ENCODE data around the gene CELF4.

CELF4 gene

DNA sequence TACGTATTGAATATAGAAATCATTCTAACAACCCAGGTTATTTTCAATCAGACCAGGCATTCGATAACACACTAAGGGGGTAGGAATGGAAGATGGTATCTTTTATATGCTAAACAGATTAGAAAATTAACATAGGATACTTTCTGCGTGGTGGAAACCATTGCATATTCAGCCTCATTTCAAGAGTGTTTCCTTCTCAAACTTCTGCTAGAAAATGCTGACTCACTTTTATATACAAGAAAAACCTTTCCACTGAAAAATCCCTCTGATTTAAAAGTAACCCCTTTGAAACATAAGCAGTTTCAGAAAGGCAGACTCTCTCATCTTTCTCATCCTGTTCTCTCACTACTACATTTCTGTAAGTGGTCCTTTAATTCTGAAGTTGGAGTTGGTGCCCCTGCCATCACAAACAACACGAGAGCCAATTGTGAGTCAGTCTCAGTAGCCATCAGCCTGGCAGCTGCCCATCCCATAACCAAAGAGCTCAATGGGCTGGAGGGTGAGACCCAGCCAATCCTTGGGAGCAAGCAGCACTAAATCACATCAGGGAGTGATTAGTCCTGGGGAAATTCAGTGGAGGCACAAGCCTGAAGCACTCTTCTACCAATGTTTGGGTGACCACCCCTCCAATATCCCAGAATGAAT is 343.1 kb downstream of the CELF4 start:
- no peak overlapping the region for H3K27ac ChIP-seq
- TF ChIP-seq ZFX (IDR thresholded peaks at IDR 0.05), result no peak
- TF ChIP-seq, protein P1, sequence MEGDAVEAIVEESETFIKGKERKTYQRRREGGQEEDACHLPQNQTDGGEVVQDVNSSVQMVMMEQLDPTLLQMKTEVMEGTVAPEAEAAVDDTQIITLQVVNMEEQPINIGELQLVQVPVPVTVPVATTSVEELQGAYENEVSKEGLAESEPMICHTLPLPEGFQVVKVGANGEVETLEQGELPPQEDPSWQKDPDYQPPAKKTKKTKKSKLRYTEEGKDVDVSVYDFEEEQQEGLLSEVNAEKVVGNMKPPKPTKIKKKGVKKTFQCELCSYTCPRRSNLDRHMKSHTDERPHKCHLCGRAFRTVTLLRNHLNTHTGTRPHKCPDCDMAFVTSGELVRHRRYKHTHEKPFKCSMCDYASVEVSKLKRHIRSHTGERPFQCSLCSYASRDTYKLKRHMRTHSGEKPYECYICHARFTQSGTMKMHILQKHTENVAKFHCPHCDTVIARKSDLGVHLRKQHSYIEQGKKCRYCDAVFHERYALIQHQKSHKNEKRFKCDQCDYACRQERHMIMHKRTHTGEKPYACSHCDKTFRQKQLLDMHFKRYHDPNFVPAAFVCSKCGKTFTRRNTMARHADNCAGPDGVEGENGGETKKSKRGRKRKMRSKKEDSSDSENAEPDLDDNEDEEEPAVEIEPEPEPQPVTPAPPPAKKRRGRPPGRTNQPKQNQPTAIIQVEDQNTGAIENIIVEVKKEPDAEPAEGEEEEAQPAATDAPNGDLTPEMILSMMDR (conservative IDR thresholded peaks at IDR 0.05), result no peak

DNA sequence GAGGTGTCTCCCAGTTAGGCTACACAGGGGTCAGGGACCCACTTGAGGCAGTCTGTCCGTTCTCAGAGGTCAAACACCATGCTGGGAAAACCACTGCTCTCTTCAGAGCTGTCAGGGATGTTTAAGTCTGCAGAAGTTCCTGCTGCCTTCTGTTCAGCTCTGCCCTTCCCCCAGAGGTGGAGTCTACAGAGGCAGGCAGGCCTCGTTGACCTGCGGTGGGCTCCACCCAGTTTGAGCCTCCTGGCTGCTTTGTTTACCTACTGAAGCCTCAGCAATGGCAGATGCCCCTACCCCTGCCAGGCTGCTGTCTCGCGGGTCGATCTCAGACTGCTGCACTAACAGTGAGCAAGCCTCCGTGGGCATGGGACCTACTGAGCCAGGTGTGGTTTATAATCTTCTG is 346.3 kb downstream of the CELF4 start:
- TF ChIP-seq ZFX (IDR thresholded peaks at IDR 0.05), result no peak
- TF ChIP-seq, protein P1 (conservative IDR thresholded peaks at IDR 0.05), result no peak
- H3K27ac ChIP-seq, result no peak overlapping the region

DNA sequence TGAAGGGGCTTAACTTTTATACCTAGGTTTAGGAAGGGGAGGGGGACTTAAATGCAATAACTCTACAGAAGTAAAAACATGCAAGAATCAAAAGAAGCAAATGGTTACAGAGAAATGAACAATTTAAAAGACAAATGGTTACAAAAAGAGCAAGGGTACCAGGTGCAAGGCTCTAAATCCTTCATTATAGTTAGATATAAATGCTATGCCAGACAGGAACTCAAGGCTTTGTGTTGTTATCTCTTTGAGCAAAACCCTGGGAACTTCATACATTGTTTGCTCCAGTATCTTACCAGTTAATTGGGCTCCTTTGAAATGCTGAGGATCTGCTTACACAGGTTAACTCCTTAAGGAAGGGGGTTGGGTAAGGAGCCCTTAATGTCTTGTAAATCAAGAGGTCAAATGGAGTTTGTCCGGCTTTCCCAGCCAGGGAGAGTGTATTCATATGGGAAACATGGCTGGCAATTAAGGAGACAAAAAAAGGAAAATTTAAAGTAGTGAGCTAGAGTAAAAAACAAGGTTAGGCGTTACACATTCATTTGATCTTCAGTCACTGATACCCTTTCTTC is 347.5 kb downstream of the CELF4 start:
- TF ChIP-seq, protein P1 (conservative IDR thresholded peaks at IDR 0.05), result no peak
- no peak for TF ChIP-seq ZFX (IDR thresholded peaks at IDR 0.05)
- H3K27ac ChIP-seq, result no peak overlapping the region

DNA sequence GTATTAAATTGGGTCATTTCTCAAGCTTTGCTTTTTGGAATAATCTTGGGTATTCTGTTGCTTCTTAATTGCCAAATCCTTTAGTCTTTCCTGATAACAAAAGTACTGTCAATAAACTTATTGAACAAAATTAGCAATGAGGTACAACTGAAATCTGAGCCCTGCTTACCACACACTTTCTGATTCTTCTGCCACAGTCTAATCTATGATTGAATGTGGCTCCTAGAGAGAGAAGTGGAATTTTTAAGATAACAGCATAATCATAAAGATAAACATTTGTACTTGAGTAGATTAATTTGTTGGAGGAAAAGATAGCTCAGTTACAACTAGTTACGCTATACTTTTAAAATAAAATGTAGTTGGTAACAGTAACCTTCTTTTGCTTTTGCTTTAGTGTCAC is 354.8 kb downstream of the CELF4 start:
- H3K27ac ChIP-seq, result no peak overlapping the region
- no peak for TF ChIP-seq ZFX (IDR thresholded peaks at IDR 0.05)
- TF ChIP-seq, protein P1 (conservative IDR thresholded peaks at IDR 0.05), result no peak

DNA sequence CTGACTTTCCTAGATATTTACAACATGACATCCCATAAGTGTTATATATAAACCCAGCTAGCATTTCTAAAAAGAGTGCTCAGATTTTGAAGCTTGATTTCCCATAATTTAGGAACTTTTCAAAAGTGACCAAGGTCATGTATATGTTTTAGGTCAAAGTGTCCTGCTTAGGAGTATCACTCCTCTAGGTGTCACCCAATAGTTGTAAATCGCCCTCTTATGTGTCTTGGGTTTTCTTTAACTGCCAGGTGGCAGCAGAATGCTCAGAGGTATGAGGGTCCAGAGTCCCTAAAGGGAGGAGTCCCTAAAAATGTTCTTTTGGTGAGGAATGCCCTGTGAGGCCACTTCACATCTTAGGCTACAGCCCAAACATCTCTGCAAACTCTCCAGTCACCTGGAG is 358.3 kb downstream of the CELF4 start:
- H3K27ac ChIP-seq, result no peak overlapping the region
- TF ChIP-seq, protein P1 (conservative IDR thresholded peaks at IDR 0.05), result peak; percentile 12
- TF ChIP-seq ZFX (IDR thresholded peaks at IDR 0.05), result no peak

DNA sequence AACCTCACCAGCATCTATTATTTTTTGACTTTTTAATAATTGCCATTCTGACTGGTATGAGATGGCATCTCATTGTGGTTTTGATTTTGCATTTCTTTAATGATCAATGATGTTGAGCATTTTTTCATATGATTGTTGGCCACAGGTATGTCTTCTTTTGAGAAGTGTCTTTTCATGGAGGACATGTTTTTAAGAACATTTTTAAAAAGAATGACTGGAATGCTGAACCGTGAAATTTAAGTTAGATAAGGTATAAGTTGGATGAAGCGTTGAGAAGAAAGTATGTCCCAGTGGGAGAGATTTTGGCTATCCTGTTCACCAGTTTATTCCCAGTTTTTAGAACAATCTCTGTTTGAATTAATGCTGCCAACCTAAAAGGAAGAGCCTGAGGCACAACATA is 365.9 kb downstream of the CELF4 start:
- TF ChIP-seq, protein P1 (conservative IDR thresholded peaks at IDR 0.05), result no peak
- TF ChIP-seq ZFX (IDR thresholded peaks at IDR 0.05), result no peak
- no peak overlapping the region for H3K27ac ChIP-seq

Data from C4-2B (cell line).